GM19455 (cell line): ENCODE results near the gene MRPL3.
"Not testable (repeated sequence)": the region's sequence is repeated elsewhere in the genome, so short reads cannot be mapped to it uniquely, and the experiment has no call there.

Experiments used
- ATAC-seq: cut with Tn5 transposase; IDR thresholded peaks from one replicate; pipeline ENCODE4 v1.9.1; 2021; ENCODE audit not compliant: unreplicated experiment

MRPL3 gene

GRCh38 chr3:131501949-131502348 is 822 bp downstream of the MRPL3 start:
- no peak for ATAC-seq

GRCh38 chr3:131494706-131495105 is 8.1 kb downstream of the MRPL3 start:
- no peak for ATAC-seq

- ATAC-seq = no peak
Observed at GRCh38 chr3:131491775-131492174, 11.0 kb downstream of the MRPL3 start.

GRCh38 chr3:131491084-131491483 is 11.7 kb downstream of the MRPL3 start:
- no peak for ATAC-seq

GRCh38 chr3:131486545-131486944 is 16.2 kb downstream of the MRPL3 start:
- not testable (repeated sequence) for ATAC-seq

- ATAC-seq = no peak
Observed at GRCh38 chr3:131485119-131485518, 17.7 kb downstream of the MRPL3 start.

- ATAC-seq = no peak
Observed at GRCh38 chr3:131484496-131485111, 18.2 kb downstream of the MRPL3 start.

GRCh38 chr3:131480116-131480515 is 22.7 kb downstream of the MRPL3 start:
- no peak for ATAC-seq

- ATAC-seq = no peak
Observed at GRCh38 chr3:131477813-131478212, 25.0 kb downstream of the MRPL3 start.

GRCh38 chr3:131474115-131474514 is 28.7 kb downstream of the MRPL3 start:
- no peak for ATAC-seq

GRCh38 chr3:131470377-131470776 is 32.4 kb downstream of the MRPL3 start:
- ATAC-seq = no peak

GRCh38 chr3:131458653-131459052 is 44.1 kb downstream of the MRPL3 start:
- ATAC-seq = no peak

- ATAC-seq = no peak
Observed at GRCh38 chr3:131457220-131457619, 45.6 kb downstream of the MRPL3 start.

- ATAC-seq = no peak
Observed at GRCh38 chr3:131454501-131454900, 48.3 kb downstream of the MRPL3 start.

- ATAC-seq = no peak
Observed at GRCh38 chr3:131453533-131453932, 49.2 kb downstream of the MRPL3 start.

- no peak for ATAC-seq
Observed at GRCh38 chr3:131447349-131447748, 55.4 kb downstream of the MRPL3 start.

GRCh38 chr3:131444180-131444579 is 58.6 kb downstream of the MRPL3 start:
- no peak for ATAC-seq

- no peak for ATAC-seq
Observed at GRCh38 chr3:131439084-131439483, 63.7 kb downstream of the MRPL3 start.

- ATAC-seq = no peak
Observed at GRCh38 chr3:131435000-131435399, 67.8 kb downstream of the MRPL3 start.

GRCh38 chr3:131432441-131432840 is 70.3 kb downstream of the MRPL3 start:
- ATAC-seq = no peak

- no peak for ATAC-seq
Observed at GRCh38 chr3:131431754-131432153, 71.0 kb downstream of the MRPL3 start.

GRCh38 chr3:131427226-131427625 is 75.5 kb downstream of the MRPL3 start:
- no peak for ATAC-seq

GRCh38 chr3:131421957-131422498 is 80.7 kb downstream of the MRPL3 start:
- no peak for ATAC-seq
